Fibroblast of pulmonary artery (primary cell): ENCODE results near the gene KLK8.

ENCODE experiments used
- DNase-seq: peaks from one replicate; pipeline ENCODE4 v3.0.0-alpha.2; 2010; ENCODE audit warnings: low read depth
- H3K4me3 ChIP-seq: replicated peaks from 2 replicates; pipeline ENCODE4 v1.5.1; 2011; ENCODE audit warnings: low read depth, mild to moderate bottlenecking, control low read depth, low read length, moderate library complexity
- CTCF ChIP-seq: IDR thresholded peaks from 2 replicates; pipeline ENCODE4 v1.5.1; 2011; ENCODE audit warnings: mild to moderate bottlenecking, control low read depth, low read length, inconsistent platforms; ENCODE audit errors: missing control alignments

Gene KLK8

GRCh38 chr19:50952910-50953309, 48.5 kb downstream of the KLK8 start, which contains the start of gene KLK5:
Gene KLK5 (minus strand): TSS chr19:50953038. CDS start chr19:50952657, 381 bp downstream.
- no peak for TF ChIP-seq CTCF
- no peak within 1 kb of the TSS for H3K4me3 ChIP-seq
- DNase-seq, result no peak

GRCh38 chr19:50949861-50950260, 51.5 kb downstream of the KLK8 start:
- TF ChIP-seq CTCF, result no peak
- no peak overlapping the region for H3K4me3 ChIP-seq
- DNase-seq, result no peak

DNA sequence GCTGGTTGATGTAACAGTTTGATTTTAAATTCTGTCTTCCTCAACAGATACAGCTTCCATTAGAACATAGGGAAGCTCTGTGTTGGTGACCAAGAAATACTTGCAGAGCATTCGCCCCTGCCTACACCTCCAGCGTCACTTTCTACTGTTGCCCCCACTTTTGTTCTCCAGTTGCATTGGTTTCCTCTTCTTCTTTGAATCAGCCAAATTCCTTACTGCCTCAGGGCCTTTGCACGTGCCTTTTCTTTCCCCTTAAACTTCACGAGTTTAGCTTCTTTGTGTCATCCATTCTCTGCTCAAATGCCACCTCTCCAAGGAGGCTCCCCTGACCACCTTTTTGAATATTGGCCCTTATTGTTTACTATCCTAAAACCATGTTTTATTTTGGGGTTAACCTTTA, 54.3 kb downstream of the KLK8 start:
- no peak overlapping the region for H3K4me3 ChIP-seq
- no peak for TF ChIP-seq CTCF
- no peak for DNase-seq
